HG03135 (cell line): Measurements from ENCODE around the gene GATM.
"Not testable (repeated sequence)": the region's sequence is repeated elsewhere in the genome, so short reads cannot be mapped to it uniquely, and the experiment has no call there.

Experiments used
- ATAC-seq: cut with Tn5 transposase; IDR thresholded peaks from one replicate; pipeline ENCODE4 v1.9.1; 2021; ENCODE audit warnings: mild to moderate bottlenecking, moderate library complexity; ENCODE audit not compliant: unreplicated experiment

GATM gene

DNA sequence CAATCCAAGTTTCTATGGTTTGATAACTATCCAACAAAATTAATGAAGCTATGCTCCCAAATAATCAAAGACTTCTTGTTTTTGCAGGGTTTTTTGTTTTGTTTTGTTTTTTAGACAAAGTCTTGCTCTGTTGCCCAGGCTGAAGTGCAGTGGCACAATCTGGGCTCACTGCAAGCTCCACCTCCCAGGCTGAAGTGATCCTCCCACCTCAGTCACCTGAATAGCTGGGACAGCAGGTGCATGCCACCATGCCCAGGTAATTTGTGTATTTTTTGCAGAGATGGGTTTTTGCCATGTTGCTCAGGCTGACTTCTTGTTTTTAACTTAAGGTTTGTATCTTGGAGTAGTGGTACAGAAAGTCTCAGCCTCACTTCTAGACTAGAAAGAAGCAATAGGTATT is 11.0 kb upstream of the GATM start:
- no peak for ATAC-seq

DNA sequence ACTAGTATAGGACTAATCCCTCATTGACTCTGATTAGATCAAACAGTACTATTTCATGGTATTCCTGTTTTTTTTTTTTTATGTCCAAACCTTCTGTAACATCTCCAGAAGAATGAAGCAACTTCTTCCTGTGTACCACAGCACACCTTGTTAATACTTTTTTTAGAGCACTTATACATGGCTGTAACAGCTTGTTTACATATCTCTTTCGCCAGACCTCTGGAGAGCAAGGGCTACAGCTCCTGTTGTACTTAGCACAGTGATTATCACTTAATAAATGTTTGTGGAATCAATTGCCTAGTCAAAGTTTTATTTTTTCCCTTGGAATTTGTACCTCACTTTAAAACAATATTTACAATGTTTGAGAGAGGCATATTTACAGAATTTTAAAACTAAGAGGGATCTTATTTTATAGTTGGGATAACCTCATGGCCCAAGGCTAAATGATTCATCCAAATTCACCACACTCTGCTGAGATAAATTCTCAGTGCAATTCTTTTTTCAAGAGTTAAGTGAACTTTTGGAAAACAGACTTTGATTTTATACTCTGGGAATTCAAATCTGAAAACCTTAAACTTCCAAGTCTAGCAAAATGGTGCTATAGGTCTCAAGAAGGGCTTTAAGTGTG is 9.2 kb upstream of the GATM start:
- ATAC-seq, result no peak

DNA sequence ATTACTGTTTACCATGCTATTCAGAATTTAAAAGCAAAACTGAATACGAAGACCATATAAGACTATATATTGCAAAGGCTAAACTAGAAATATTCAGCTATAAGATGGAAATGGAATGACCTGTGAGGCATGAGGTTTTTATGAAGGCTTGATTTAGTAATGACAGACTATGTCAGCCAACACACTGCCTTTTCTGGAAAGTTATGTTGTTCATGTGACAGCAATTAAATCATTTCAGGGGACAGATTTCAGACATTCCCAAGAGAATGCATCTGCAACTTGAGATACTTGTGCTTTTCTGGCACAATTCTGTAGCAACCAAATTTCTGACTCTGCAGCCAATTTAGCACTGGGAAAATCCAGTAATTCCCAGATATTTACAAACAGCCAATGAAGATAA is 8.6 kb upstream of the GATM start:
- ATAC-seq, result no peak

DNA sequence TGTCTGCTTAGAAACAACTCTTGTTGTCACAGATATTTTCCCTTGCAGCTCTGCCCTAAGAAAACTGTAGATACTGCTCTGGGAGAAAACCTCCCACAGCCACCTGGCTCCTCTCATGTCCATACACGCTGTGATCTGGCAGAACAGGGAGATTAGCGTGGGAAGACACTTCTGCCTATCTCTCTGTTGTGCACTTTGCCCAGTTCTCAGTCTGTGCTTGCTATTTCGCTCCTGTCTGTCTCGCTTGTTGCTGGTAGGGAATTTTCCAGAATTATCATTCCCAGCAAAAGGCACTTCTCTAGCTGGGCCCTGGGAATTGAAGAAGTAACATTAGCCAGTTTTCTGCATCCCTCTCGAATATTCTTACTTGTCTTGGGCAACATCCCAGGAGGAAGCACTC is 8.1 kb upstream of the GATM start:
- no peak for ATAC-seq

DNA sequence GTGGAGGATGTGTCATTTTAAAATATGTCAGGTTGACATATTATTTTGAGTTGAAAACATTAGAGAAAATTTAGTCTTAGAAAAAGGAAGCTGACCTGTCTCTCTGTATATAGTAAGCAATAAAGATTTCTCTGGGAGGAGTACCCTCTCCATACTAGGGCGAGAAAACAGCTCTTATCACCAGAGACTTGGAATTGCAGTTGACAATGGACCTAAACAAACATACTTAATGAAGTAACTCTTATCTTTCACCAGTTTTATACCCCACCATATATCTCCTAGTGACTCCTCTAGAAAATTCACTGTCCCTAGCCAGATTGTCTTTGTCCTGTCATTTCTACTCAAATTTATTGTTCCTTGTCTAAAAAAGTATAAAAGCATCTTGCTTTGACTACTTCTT is 7.2 kb upstream of the GATM start:
- no peak for ATAC-seq

DNA sequence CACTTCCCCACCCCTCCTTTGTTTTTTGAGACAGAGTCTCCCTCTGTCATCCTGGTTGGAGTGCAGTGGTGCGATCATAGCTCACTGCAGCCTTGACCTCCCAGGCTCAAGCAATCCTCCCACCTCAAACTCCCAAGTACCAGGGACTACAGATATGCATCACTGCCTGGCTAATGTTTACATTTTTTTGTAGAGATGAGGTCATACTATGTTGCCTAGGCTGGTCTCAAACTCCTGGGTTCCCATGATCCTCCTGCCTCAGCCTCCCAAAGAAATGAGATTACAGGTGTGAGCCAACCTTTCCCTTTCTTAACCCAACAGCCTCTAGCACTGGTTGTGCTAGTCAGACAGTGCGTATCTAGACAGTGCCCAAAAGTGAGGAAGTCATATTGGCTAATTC is 6.4 kb upstream of the GATM start:
- ATAC-seq, result no peak

DNA sequence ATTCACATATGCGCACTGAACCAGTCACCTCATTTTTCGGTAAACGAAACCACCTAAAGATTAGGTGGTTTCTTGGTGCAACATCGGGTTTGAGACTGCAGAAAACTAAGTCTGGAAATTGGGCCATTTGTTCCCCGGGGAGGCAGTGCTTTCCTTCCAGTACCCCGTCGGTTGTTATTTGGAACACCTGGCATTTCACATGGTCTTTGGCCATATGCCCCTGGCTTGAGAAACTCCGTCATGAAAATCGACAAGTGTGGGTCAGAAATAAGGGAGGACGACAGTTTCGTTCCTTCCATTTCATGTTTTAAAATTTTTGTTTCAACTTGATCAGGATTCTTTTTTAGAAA is 544 bp upstream of the GATM start:
- ATAC-seq, result no peak

DNA sequence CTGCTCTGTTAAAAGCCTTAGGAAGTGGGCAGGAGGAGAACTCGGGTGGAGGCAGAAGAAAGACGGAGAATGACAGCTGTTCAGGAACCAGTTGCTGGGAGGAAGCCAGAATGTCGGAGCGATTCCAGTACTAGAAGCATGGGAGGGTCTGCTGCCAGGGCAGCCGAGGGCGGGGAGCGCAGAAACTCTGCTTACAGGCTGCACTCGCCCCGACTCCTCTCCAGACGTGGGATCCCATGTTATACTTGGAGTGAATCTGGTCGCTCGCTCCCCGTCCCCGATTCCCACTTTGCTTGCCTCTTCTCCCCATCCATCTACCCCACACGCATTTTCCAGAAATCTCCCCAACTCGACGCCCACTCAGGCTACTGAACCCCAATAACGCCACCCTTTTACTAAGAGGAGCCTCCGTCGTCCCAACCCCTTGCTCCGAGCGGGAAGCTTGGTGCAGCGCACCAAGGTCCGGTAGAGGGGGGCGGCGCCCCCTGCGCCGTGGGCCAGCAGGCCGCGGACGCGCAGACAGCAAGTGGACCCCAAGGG is 665 bp downstream of the GATM start:
- ATAC-seq, result no peak

DNA sequence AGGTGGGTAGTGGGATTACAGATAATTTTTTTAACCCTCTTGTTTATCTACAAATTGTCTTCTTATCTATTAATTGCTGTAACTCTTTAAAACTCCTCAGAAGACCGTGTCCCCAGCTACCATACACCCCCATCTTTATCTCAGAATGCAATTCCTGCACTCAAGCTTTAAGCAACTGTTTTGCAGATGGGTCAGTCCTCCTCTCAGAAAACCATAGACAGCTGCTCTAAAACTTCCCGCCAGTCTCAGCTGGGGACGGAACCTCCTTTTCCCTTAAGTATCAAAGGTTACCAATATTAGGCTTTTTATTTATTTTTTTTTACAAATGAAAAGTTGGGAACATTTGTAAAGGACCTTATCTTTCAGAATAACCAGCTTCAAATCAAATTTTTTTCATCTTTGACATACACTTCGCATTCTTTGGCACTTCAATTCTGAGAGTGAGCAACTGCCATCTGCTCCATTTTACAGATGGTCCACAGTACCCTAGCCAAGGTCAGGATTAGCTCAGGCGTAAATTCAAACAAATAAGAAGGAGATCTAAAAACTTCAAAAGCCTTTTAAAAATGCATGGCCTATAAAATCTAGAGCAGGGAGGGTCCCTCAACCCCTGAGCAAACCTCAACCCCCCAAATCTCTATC is 1.3 kb downstream of the GATM start:
- no peak for ATAC-seq

DNA sequence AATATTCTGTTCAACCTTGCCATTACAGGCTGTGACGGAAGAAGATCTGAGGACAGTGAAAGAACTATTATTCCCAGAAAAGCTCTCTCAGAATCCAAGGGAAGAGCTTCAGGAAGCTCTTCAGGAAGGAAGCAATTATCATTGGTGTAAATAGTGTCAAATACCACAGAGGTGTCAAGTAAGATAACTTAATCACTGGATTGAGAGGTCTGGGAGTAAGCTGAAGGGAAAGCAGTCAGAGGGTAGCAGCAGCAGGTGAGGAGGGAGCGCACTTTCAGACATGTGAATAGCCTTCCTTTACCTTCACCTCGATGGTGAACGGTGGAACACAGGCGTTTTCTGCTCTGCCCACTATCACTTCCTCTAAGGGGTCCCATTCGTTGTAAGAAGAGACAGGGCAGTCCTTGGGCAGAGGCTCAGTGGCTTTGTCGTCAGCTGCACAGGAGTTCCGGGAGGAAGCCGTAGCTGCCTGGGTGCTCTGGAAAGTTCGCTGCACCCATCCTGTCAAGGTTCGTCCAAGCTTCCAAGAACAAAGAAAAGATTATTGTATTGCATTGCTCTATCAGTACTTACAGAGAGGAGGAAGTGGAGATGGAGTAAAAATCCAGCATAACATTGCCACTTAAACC is 1.9 kb downstream of the GATM start:
- no peak for ATAC-seq

DNA sequence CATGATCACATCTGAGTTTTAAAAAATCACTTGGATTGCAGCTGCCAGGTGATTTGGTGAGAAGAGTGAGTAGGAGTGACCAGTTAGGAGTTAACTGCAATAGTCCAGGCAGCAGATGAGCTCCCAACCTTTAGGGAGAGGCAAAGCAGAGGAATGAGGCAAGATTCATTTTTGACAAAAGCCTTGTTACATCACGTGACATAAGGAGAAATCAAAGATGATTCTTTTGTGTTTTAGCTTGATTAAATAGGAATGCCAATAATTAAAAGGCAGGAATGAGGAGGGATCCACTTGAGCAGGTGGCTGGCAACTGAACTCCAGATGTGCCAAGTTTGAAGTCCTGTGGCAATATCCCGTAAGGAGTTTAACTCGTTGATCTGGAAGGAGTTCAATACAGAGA is 2.5 kb downstream of the GATM start:
- no peak for ATAC-seq

DNA sequence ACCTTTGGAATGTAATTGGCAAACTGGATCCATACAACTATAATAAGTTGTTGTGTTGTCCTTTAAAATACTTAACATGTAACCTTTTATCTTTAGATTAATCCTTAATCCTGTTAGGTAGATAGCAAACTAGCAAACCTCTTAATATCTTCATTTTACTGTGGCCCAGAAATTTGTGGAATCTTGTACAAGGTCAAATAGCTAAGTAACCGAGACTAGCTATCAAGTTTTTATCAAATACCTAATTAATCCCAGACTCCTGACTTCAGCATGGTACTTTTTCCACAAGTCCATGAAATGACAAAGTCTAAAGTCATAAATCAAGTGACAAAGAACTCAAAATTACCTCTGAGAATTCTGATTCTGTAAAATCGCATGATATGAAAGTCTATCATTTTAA is 4.4 kb downstream of the GATM start:
- no peak for ATAC-seq

DNA sequence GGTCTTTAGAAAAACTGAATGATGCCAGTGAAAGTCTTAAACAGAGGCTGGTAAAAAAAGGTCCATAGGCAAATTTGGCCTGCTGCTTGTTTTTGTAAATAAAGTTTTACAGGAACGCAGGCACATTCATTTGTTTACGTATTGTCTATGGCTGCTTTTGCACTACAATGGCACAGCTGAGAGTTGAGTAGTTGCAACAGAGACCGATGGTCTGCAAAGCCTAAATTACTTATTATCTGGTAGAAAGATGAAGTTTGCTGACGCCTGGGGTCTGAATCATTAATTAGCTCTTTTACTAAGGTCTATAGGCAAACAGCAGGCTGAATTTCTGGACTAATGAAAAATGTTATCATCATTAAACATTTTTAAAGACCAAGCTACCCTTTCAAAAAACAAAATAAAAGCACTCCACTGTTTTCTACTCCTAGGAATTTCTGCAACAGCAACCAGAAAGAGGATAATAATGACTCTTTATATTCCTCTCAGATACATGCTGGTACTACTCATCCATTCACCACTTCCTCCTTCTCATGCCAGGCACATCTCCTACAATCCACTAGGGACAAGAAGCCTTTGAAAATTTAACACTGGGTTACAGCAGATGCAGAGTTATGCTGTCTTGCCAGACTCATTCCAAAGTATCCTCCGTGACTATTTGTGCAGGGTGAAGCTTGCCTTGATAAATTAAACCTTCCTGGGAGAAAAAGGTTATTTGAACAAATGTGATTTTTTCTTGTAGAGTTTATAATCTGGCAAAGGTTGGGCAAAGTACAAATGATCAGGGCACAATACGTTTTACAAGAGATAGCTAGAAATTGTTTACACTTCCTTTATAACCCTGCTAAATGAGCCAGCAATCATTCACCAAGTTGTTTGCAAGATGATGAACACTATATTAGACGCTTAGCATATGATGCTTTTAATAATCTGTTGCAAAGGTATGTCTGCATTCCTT is 6.0 kb downstream of the GATM start:
- no peak for ATAC-seq

DNA sequence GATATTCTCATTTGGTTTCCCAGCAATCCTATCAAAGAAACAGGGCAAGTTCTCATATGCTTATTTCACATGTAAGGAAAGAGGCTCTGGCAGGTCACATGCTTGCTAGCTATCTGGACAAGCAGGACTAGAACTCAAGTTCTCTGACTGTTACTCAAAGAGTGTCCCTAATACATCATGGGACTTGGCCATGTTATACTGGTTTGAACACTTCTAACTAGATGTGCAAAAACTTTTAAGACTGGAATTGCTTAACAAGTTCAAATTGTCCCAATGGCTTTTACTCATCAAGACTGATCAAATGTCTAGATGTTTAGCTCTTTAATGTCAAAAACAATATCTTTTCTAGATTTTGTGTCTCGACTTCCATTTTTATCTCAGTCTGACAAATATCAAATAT is 6.8 kb downstream of the GATM start:
- no peak for ATAC-seq

DNA sequence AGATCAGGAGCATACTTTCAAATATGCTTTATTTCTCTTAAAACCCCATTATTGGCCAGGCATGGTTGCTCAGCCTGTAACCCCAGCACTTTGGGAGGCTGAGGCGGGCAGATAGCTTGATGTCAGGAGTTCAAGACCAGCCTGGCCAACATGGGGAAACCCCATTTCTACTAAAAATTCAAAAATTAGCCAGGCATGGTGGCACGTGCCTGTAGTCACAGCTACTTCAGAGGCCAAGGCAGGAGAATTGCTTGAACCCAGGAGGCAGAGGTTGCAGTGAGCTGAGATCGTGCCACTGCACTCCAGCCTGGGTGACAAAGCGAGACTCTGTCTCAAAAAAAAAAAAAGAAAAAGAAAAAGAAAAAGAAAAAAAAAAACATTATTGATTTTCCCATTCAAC is 8.3 kb downstream of the GATM start:
- ATAC-seq, result not testable (repeated sequence)

DNA sequence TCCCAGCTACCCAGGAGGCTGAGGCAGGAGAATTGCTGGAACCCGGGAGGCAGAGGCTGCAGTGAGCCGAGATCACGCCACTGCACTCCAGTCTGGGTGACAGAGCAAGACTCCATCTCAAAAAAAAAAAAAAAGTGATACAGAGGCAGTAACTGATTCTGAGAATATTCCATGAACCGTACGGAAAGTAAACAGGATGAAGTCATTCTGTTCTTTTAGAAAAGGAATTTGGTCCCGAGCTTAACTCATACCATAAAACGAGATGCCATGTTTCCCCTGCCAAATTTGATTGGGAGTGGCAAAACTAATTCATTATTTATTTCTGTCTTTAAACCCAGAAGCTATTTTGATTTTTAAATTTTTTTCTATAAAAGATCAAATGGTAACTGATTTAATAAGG is 11.1 kb downstream of the GATM start:
- not testable (repeated sequence) for ATAC-seq

DNA sequence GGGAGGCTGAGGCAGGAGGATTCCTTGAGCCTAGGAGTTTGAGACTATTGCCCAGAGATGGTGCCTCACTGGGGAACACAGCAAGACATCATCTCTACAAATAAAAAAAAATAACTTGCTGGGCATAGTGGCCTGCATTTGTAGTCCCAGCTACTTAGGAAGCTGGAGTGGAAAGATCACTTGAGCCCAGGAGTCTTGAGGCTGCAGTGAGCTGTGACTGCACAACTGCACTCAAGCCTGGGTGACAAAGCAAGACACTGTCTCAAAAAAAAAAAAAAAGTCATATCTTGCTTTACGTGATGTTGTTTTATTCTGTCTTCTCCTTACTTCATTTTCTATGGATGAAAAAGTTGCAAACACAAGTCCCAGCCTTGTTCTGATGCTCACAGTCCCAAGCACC is 14.1 kb downstream of the GATM start:
- ATAC-seq, result no peak

DNA sequence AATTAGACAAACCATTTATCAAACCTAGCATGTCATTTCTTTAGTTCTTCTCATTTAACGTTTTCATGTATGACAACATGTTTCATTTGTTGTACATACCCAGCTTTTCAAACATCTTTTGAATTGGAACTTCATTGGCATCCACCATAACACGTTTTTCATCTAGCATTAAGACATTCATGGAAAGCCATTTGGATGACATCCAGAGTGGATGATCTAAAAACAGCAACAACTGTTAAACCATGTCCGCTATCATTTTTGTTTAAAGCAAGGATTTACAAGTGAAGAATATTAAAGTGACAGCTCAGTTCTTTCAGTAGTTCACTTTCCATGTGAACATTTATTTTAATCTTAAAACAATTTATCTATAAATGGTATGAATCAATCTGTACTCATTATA is 14.5 kb downstream of the GATM start:
- no peak for ATAC-seq

DNA sequence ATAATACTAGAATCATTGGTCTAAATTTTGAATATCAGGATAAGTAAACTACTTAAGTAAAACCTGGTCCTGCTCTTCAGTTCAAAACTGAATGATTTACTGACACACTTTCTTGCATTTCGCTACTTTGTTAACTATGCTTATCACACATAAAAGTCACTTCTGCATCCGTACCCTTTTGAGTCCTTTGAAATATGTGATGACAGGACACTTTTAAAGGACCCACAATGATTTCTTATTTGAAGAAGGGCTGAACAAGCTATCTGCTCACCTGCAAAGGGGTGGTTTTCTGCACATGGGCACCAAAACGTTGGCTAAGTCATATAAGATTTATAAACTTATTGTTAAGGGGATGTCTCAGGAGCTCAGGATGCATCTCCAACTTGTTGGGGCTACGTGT is 15.0 kb downstream of the GATM start:
- no peak for ATAC-seq

DNA sequence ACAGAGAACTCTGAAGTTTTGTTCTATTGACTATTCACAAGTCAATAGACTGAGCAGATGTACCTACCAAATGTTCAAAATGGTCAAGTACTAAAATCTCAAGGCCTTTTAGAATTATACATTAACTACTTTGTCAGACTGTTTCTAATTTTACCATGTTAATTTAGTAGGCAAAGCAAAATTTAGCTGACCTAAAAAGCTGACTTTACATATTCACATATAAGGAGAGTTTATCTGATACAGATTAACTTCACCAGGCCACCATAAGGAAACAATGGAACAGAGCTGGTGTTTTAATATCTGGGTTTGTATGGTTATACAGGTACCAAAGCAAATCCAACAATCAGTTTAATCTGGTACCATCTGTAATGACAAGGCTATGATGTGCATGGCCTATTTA is 15.9 kb downstream of the GATM start:
- no peak for ATAC-seq

DNA sequence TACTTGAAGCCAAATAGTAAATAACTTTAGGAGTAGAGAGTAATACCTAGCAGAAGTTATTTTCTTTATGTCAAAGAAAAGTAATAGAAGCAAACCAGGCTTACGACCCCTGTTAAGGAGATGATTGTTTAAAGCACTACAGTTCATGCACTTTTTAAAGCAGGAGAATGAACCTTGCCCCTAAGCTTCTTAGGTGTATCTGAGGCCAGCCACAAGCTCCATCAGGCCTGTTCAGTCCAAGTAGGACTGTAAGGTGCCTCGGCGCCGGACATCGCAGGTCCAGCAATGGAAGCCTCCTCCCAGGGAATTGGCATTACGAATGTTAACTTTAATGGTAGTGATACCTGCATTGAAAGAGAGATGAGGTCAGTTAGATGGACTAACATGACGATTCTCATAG is 16.5 kb downstream of the GATM start:
- ATAC-seq, result no peak
